ENCODE results near the gene HSF5.

DNA sequence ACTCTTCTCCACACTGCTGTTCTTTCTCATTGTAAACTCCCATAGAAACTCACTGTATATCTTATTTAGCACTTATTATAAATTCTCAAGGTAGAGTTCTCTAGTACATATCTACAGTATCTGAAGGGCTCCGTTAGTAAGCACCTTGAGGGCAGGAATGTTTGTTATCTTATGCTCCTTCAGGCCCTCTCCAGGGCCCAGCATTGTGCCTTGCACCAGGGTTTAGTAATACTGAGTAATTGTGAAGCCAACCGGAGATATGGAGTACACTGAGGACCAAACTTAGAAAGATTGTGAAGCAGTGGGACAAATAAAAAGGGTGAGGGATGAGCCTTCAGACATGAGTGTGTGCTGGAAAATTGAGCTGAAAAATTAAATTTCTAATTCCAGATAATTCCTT lies 97.3 kb downstream of the HSF5 start:
- TF ChIP-seq, protein P1, sequence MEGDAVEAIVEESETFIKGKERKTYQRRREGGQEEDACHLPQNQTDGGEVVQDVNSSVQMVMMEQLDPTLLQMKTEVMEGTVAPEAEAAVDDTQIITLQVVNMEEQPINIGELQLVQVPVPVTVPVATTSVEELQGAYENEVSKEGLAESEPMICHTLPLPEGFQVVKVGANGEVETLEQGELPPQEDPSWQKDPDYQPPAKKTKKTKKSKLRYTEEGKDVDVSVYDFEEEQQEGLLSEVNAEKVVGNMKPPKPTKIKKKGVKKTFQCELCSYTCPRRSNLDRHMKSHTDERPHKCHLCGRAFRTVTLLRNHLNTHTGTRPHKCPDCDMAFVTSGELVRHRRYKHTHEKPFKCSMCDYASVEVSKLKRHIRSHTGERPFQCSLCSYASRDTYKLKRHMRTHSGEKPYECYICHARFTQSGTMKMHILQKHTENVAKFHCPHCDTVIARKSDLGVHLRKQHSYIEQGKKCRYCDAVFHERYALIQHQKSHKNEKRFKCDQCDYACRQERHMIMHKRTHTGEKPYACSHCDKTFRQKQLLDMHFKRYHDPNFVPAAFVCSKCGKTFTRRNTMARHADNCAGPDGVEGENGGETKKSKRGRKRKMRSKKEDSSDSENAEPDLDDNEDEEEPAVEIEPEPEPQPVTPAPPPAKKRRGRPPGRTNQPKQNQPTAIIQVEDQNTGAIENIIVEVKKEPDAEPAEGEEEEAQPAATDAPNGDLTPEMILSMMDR (IDR thresholded peaks at IDR 0.05 in 8 of 11, conservative IDR thresholded peaks at IDR 0.05 in 3 of 11), result no peak
- no peak for TF ChIP-seq POLR2A (IDR thresholded peaks at IDR 0.05)
- TF ChIP-seq POLR2AphosphoS5 (IDR thresholded peaks at IDR 0.05), result no peak

Measured in spleen (tissue), 7 donors.